Erythroblast (primary cell): ENCODE results near the gene DPP10.

Experiments used
- GATA1 ChIP-seq: IDR thresholded peaks from 2 replicates; pipeline ENCODE4 v1.6.1; 2011; ENCODE audit warnings: low read depth, mild to moderate bottlenecking, control low read depth, low read length, moderate library complexity
- POLR2A ChIP-seq: IDR thresholded peaks from 2 replicates; pipeline ENCODE4 v1.6.1; 2011; ENCODE audit warnings: mild to moderate bottlenecking, low read length

DNA sequence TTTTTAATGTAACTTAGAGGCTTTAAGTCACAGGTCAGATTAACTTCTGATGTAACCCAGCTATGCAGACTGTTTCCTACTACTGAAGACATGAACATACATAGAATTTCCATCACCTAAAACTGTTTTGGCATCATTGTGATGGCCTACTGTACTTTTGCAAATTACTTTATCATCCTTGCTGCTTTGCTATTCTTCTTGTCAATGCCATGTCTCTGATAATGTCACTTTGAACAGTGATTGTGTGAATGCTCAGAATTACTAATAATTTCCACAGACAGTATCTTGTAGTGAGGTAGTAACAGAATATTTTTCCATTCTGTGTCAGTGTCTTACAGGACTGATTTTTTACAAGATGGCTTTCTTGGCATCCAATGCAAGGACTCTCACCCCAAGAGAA, 663.5 kb downstream of the DPP10 start:
- no peak for TF ChIP-seq POLR2A
- no peak for TF ChIP-seq GATA1
